HCT116 (cell line): ENCODE data around the gene NAA25.

Experiments
- POLR2A ChIP-seq: IDR thresholded peaks from 2 replicates; pipeline ENCODE4 v1.7.0; 2011; ENCODE audit warnings: borderline replicate concordance; ENCODE audit not compliant: insufficient read depth, insufficient read length; ENCODE audit errors: extremely low read depth
- YY1 ChIP-seq: IDR thresholded peaks from 2 replicates; pipeline ENCODE4 v1.6.1; 2011; ENCODE audit warnings: low read length, low read depth, moderate library complexity, mild to moderate bottlenecking; ENCODE audit not compliant: insufficient replicate concordance; ENCODE audit errors: extremely low read depth
- TF ChIP-seq, protein P1 (sequence below), 3 experiments: fragments of 200-600 bp in 1 of 3; sonication (generic) in 1 of 3; IDR thresholded peaks in 2 of 3; conservative IDR thresholded peaks in 1 of 3; 2 replicates each; pipeline ENCODE4 v1.5.1; 2012 to 2017; ENCODE audit warnings: low read depth in 2 of 3, low read length in 2 of 3, antibody characterized with exemption in 1 of 3, borderline replicate concordance in 1 of 3, control low read depth in 1 of 3, mild to moderate bottlenecking in 1 of 3, mixed read lengths in 1 of 3, mixed run types in 1 of 3, moderate library complexity in 1 of 3; ENCODE audit not compliant: insufficient read depth in 1 of 3
- TF ChIP-seq, protein P2 (sequence below): IDR thresholded peaks from 2 replicates; pipeline ENCODE4 v1.6.1; 2011; ENCODE audit warnings: mild to moderate bottlenecking, low read length, moderate library complexity; ENCODE audit not compliant: insufficient replicate concordance; ENCODE audit errors: extremely low read depth

DNA sequence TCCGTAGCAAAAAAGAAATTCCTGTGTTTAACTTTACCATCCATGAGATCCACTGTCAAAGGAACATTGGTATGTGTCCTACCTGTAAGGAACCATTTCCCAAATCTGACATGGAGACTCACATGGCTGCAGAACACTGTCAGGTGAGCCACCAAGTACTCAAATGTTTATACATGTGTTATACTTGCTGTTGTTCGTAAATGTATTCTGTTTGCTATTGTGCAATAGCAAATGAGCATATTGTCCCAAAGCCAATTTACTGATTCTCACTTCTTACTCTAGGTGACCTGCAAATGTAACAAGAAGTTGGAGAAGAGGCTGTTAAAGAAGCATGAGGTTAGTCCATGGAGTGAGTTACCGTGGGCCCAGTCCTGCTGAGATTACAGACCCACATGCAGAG is 26.1 kb upstream of the NAA25 start:
- TF ChIP-seq, protein P1, sequence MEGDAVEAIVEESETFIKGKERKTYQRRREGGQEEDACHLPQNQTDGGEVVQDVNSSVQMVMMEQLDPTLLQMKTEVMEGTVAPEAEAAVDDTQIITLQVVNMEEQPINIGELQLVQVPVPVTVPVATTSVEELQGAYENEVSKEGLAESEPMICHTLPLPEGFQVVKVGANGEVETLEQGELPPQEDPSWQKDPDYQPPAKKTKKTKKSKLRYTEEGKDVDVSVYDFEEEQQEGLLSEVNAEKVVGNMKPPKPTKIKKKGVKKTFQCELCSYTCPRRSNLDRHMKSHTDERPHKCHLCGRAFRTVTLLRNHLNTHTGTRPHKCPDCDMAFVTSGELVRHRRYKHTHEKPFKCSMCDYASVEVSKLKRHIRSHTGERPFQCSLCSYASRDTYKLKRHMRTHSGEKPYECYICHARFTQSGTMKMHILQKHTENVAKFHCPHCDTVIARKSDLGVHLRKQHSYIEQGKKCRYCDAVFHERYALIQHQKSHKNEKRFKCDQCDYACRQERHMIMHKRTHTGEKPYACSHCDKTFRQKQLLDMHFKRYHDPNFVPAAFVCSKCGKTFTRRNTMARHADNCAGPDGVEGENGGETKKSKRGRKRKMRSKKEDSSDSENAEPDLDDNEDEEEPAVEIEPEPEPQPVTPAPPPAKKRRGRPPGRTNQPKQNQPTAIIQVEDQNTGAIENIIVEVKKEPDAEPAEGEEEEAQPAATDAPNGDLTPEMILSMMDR (IDR thresholded peaks at IDR 0.05 in 2 of 3, conservative IDR thresholded peaks at IDR 0.05 in 1 of 3; ENCODE audit: borderline replicate concordance in 1 of 3, insufficient read depth in 1 of 3, low read depth in 2 of 3, low read length in 2 of 3): no peak
- TF ChIP-seq YY1 (no peak), POLR2A (no peak)
- TF ChIP-seq, protein P2, sequence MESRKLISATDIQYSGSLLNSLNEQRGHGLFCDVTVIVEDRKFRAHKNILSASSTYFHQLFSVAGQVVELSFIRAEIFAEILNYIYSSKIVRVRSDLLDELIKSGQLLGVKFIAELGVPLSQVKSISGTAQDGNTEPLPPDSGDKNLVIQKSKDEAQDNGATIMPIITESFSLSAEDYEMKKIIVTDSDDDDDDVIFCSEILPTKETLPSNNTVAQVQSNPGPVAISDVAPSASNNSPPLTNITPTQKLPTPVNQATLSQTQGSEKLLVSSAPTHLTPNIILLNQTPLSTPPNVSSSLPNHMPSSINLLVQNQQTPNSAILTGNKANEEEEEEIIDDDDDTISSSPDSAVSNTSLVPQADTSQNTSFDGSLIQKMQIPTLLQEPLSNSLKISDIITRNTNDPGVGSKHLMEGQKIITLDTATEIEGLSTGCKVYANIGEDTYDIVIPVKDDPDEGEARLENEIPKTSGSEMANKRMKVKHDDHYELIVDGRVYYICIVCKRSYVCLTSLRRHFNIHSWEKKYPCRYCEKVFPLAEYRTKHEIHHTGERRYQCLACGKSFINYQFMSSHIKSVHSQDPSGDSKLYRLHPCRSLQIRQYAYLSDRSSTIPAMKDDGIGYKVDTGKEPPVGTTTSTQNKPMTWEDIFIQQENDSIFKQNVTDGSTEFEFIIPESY: no peak
